Cardiac fibroblast (primary cell): ENCODE results near the gene KLHL29.
A peak's percentile ranks its signal among the peaks of the same experiment; 100 is the strongest.

Experiments
- DNase-seq, 2 donors: peaks; one replicate each; pipeline versions ENCODE4 v3.0.0 to v3.0.0-alpha.2; 2010; ENCODE audit warnings: low read depth in 2 of 2
- H3K4me3 ChIP-seq, 2 donors: replicated peaks in 1 of 2; 1 replicate in 1 of 2; 2 replicates in 1 of 2; pipeline ENCODE4 v1.5.1; 2011; ENCODE audit warnings: low read depth in 2 of 2, low read length in 2 of 2, mild to moderate bottlenecking in 2 of 2, moderate library complexity in 1 of 2
- CTCF ChIP-seq: IDR thresholded peaks from one replicate; pipeline ENCODE4 v1.5.1; 2011; ENCODE audit warnings: low read depth, mild to moderate bottlenecking, low read length, inconsistent platforms

Gene KLHL29

DNA sequence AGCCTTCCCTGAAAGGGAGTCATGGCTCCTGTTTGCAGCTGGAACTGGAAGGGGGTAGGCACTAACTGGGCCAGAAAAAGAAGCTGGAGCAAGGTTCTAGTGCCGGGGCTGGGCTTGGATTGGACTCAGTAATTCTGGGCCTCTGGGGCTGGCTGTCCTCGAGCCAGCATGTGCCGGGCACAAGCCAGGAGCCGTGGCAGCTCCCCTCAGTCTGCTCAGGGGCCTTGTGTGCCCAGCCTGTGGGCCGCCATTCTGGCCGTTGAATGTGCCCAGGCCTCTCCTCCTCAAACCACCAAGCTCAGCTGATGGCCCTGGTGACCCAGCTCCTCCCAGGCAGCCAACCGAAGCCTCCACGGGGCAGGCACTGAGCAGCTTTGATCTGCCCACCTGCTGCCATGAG is 119.6 kb downstream of the KLHL29 start:
- no peak for DNase-seq
- no peak for TF ChIP-seq CTCF
- H3K4me3 ChIP-seq: no peak overlapping the region

DNA sequence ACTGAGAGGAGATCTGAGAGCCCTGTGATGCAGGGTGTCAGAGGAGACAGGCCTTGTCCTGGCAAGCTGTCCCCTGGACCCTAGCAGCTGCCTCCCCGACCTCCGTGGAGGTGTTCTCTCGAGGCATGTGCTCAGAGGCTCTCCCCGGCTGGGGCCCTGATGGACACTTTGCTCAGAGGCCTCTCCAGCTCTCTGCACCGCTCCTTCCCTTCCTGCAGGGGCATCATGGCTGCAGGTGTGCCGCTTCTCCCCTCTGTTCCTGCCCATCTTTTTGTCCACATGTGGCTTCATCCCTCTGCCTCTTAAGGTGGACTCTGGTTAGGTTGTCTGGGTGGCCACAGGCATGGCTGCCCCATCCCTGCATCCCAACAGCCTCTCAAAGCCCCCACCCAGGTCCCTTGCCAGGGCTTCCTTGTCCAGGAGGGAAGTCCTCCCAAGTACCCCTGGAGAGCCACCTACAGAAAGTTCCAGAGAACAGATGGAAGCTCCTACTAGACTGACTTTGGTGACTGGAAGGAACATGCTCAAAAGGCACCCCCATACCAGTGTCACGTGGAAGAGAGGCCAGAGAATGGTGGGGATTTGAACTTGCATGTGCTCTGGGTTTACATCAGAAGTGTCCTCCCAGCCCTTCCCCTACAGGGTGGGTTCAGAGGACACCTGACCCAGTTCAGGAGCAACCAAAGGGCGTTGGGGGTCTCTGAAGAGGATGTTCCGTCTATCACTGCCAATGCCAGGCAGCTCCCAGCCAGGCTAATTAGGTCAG is 120.4 kb downstream of the KLHL29 start:
- no peak overlapping the region for H3K4me3 ChIP-seq
- DNase-seq: no peak
- peak; percentile 8 for TF ChIP-seq CTCF

- H3K4me3 ChIP-seq: no peak overlapping the region
- peak in 1 of 2 donors; percentile 59 for DNase-seq
- TF ChIP-seq CTCF: no peak
Observed at GRCh38 chr2:23505984-23506380, 121.0 kb downstream of the KLHL29 start.

DNA sequence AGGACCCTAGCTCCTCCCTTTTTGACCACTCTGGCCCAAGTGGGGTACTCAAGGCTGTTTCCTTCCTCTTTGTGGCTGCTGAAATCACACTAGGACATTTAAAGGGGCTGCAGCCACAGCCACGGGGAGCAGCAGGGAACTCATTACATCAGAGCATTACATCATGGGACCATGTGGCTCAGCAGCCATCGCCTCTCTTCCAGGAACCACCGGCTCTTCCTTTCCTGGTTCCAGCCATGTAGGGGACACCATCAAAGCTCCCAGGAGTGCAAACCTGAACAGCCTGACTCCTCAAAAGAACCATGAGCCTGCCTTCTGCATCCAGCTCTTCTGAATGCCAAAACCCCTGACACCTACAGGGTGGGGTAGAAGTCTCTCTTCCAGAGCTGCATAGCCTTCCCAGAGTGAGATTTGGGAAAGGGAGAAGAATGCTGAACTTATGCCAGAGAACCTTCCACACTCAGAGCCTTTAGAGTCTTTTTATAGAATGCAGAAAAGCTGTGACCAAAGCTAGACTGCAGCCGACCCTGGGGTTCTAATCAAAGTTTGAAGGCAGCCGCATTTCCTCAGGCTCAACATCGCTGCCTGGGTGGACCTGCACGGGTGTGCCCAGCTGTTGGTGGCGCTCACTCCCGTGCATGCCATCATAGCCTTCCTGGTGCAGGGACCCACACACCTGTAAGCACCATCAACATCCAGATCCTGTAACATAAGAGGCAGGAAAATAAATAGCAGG is 121.7 kb downstream of the KLHL29 start:
- no peak overlapping the region for H3K4me3 ChIP-seq
- peak; percentile 12 to 61 for DNase-seq
- TF ChIP-seq CTCF: no peak

DNA sequence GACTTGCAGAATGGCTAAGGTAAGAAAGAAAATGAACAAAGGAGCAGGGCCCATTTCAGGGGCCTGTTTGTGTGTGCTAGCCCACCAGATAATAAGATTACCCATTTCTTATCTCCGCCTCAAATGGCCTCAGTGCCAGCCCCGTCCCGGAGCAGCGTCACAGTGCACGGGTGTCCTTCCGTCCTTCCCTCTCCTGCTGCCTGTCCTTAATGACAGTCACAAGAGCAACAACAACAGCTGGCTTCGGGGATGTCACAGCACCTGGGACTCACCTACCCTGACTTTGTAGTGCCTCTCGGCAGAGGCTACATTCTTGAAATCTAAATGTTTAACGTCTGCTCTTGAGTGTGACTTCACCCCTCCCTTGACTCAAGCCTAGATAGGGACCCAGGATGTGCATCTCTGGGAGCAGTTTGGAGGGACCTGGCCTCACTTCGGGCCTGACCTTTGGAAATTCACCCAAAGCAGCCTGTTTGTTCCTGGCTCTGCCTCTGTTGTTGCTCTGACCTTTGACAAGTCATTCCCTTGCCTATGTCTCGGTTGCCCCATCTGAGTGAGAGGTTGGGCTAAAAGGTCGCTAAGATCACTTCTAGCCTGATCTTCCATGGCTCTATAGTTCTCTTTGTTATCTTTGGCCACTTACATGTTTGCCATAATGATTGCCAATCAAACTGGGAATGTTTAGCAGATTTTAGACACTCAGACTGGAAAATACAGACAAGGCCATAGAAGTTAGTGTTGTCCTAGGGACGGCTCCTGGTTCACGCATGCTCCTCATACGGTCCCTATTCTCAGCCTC is 122.5 kb downstream of the KLHL29 start:
- no peak for DNase-seq
- TF ChIP-seq CTCF: no peak
- H3K4me3 ChIP-seq: no peak overlapping the region

- H3K4me3 ChIP-seq: no peak overlapping the region
- no peak for TF ChIP-seq CTCF
- peak in 1 of 2 donors; percentile 20 for DNase-seq
Observed at GRCh38 chr2:23508066-23508390, 123.0 kb downstream of the KLHL29 start.
